Endothelial cell of hepatic sinusoid (primary cell): ENCODE measurements around the gene BOLA3.
"Not testable (repeated sequence)": the region's sequence is repeated elsewhere in the genome, so short reads cannot be mapped to it uniquely, and the experiment has no call there.

Experiments
- in situ Hi-C: cut with HindIII; loops from 2 replicates; pipeline ENCODE4 v1.10.0; 2017; ENCODE audit warnings: low sequenced_read_pairs

Gene BOLA3

DNA sequence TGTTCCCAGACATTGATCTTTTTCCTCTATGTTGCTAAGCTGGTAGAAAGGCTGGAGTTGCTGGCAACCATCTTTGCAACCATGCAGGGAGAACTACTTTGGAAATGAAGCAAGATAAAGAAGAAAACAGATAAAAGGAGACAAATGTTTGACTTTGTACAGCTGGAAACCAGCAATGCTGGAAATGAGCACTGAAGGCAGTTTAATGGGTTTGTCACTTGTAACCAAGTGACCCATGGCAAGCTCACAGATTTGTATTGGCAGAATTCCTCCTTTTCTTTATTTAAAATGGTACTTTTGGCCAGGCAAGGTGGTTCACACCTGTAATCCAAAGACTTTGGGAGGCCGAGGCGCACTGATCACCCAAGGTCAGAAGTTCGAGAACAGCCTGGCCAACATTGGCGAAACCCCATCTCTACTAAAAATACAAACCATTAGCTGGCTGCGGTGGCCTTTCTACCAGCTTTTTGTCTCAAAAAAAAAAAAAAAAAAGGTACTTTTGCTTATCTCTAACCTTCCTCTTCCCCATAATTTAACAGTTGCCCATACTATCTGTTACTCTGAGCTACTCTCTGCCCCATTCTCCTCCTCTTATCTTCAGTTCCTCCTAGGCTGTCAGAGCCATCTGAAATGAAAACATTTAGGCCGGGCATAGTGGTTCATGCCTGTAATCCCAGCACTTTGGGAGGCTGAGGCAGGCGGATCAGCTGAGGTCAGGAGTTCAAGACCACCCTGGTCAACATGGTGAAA is 2.0 kb upstream of the BOLA3 start:
- in situ Hi-C loops: no loop called here

DNA sequence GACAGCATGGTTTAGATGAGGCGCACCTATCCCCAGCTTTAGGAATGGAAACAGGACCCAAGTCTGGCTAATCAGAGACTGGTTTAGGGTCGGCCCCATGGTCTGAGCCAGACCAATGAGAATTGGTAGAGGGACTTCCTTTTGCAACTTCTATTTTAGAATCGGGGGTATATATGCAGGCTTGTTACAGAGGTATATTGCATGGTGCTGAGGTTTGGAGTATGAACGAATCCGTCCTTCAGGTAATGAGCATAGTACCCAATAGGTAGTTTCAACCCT is 1.5 kb upstream of the BOLA3 start:
- in situ Hi-C loops: no loop called here

DNA sequence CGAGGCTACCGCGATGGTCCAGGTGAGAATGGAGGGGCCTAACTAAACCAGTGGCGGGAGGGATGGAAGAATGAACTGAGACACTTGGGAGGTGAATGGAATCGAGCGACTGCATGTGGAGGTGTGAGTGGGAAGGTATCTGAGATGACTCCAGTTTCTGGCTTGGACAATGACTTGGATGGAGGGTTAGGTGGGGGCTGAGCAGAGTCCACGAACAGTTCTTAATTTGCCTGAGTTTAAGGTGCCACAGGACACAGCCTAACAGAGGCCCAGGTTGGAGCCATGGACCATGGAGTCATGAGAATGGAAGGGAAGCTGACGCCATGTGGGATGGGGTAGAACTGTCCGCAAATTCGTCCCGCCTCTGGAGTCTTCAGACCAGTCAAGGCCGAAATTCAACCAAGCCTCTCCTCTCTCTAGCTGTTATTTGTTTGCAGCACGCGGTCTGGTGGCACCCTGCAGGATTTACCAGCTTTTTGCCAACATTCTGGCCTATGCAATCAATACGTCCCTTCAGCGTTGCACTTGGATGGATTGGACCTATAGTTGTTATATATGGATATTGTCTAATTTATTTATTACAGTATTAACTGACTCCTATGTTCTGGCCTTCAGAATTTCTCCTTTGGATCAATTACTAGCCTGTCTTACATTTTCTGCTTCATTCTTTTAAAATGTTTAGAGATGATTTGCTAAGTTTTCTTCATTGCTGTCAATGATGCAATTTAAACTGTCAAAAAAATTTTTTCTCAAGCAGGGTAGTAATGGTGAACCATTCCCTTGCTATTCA is 940 bp upstream of the BOLA3 start:
- in situ Hi-C loops: no loop called here

DNA sequence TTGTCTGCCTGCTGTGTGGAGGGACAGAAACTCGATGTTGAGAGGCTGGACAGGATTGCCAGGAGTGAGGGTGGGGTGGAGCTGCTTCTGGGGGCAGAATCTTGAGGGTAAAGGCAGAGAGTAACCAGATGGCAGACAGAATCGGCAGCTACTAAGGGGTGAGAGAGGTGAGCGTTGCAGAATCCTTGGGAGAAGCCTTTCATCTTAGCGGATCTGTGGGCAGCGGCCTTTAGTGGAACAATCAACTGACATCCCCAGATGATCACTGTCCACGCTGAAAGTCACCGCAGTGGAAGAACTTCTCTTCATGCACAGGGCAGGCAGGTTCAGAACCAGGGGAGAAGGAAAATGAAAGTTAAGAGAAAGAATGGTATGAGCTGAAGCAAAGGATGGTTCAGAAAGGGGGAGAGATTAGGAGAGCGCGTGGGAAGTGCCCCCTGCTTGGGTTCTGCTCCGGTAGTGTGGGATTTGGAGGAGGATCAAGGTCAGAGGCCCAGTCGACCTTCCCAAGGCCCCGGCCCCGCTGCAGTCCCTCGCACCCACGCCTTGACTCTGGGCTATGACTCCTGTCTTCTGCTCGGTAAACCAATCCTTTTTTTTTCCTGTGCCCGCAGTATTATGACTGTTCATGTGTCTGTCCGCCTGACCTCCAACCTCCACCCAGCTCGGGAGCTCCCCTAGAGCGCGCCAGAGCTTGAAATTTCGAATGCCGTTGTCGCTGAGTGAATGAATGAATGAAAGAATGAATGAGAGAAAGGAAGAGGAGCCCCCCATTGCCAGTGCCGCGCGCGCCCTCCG is 584 bp downstream of the BOLA3 start:
- in situ Hi-C loops: no loop called here

- in situ Hi-C loops: no loop called here
These were observed 5.4 kb downstream of the BOLA3 start for GRCh38 chr2:74142340-74142739.

DNA sequence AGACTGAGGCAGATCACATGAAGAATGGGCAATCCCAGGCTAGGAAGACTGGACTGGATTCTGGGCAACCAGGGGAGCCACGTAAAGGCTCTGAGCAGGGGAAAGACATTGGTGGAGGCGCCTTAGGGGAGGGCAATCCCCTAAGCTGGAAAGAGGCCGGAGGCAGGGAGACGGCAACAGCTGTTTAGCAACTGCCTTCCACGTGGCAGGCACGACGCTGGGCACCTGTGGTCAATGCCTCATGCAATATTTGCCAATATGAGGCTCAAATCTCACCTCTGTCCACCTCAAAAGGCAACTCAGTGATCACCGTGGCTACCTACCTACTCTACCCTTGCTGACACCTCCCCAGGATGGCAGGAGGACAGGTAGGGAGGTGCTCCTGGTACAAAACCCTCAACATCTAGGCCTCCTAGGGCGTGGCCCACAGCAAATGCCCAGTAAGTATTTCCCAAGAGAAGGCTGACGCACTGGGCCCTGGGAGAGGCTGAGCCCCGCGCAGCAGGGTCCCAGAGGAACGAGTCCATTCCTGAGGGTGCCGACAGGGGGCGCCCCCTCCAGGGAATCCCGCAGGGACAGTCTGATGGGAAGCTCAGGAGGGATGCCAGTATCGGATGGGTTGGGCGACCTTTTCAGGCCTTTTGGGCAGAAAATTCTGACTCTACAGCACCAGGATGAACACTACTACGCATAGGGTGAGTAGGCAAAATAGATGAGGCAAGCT is 8.9 kb downstream of the BOLA3 start:
- in situ Hi-C loops: loop anchor here (5.0 kb wide), 1 partner anchor 276 kb away; no protein-coding TSS in a partner anchor

DNA sequence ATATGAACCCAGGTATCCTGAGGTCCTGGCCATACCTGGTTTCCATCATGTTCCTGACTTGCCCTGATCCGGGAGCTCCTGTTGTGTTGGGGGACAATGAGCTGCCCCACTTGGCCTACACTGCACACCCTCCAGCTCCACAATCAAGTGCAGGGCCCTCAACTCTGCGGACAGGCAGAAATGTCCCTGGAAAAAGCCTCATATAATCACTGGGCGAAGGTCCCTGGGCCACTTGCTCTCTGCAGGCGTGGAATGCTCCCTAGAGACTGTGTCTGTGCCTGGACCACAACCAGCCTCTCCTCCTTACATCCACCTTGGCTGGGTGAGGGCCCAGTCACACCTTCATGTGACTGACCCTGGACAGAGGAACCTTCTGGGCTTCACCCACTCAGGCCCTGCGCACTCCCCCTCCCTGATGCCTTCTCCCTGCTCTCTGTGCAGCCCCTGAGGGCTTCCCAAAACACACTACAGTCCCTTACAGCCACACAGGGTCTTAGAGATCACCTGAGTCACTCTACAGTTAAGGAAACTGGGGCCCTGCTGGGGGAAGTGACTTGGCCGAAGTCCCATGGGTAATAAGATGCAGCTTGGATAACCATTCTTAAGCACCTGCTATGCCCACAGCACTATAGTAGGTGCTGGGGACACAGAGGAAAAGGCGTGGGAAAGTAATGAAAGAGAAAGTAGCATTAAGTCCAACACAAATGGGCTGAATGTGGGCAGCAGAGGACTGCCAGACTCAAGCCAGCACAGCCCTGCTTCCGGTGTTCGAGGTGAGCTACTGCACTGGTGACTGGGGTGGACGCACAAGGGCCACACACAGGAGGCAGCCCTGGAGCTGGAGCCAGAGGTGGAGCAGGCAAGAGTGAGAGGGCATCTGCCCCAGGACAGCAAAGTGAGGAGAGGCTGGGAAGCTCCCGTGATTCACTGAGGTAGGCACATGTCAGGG is 9.8 kb downstream of the BOLA3 start:
- in situ Hi-C loops: loop anchor here (5.0 kb wide), 1 partner anchor 276 kb away; no protein-coding TSS in a partner anchor

DNA sequence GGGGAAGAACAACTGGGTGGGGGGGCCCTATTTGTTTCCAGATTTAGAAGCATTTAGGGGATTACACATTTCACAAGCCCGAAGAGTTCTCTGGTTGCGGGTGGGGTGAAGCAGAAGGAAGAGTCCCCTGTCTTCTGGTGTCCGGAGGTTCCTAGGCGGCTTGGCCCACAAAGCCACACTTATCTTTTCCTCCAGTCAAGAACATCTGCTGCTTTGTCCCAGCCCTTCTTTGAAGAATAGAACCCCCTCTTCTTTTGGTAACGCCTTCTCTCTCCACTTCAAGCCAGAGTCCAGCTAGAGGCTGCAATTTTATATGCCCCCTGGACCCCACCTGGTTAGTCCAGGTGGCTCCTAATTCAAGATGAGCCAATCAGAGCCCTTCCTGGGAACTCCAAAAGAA is 15.8 kb downstream of the BOLA3 start:
- in situ Hi-C loops: no loop called here

DNA sequence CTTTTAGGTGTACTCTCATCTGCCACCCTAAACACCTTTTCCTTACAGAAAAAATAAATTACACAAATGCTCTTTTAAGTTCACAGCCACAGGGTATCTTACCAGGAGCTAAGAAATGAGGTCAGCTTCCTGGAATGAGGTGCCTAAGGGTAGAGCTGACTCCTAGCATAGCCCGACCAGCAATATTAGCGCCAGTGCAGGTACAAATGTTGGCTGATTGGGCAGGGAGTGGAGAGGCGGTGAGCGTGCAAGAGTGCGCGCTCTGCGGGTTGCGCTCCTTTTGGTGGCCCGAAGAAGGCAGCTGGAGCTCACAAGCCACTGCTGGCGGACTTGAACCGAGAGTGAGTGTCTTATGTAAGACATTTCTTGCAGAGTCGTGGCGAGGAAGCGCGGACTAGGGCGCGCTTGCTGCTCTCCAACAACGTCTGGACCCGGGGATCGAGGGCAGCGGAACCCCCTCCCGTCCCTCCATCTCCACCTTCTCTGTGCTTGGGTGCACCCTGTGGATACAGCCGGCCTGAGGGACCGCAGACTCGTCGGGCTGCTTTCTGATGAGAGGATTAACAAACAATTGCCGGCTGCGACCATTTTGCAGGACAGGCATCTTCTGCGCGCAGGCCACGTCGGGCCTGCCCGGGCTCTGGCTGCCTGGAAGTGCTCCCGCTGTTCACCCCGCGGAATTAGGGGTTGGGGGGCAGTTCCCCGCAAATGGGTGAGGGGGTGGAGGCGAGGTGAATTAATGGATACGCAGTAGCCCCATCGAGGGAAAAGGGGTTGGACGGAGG is 17.3 kb downstream of the BOLA3 start:
- in situ Hi-C loops: no loop called here

DNA sequence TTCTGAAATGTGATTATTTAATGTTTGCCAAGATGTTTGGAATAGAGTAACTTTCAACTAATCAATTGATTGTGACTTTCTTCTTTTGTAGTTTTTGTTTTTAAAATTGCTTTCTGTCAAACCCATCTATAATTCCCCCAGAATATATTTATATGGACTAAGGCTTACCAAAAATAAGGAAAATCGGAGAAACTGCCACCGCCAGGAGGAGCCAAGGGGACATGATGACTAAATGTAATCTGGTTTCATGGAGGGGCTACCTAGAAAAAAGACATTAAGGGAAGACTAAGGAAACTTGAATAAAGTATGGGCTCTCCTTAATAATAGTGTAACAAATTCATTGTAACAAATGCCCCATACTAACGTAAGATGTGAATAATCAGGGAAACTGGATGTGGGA is 19.5 kb downstream of the BOLA3 start:
- in situ Hi-C loops: no loop called here

- in situ Hi-C loops: not testable (repeated sequence)
These were observed 23.8 kb downstream of the BOLA3 start for GRCh38 chr2:74123955-74124354.

- in situ Hi-C loops: not testable (repeated sequence)
These were observed 25.9 kb downstream of the BOLA3 start for GRCh38 chr2:74121846-74122245.

GRCh38 chr2:74119912-74120825 is 27.5 kb downstream of the BOLA3 start:
- in situ Hi-C loops: no loop called here

DNA sequence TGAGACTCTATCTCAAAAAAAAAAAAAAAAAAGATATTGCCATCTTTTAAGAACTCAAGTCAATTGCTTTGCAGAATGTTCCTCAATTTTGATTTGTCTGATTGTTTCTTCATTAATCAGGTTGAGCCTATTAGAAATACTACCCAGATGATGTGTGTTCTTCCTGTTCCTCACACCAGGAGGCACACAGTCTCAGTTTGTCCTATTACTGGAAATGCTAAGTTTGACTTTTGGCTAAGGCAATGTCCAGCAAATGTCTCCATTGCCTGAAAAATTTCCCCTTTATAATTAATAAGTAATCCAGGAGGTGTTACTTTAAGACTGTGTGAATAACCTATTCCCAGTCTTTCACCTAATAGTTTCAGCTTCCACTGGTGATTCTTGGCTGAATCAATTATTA is 28.4 kb downstream of the BOLA3 start:
- in situ Hi-C loops: no loop called here

- in situ Hi-C loops: no loop called here
These were observed 36.3 kb downstream of the BOLA3 start for GRCh38 chr2:74111380-74111779.

GRCh38 chr2:74110537-74110936 is 37.2 kb downstream of the BOLA3 start:
- in situ Hi-C loops: no loop called here

GRCh38 chr2:74109551-74109950 is 38.2 kb downstream of the BOLA3 start:
- in situ Hi-C loops: no loop called here

- in situ Hi-C loops: no loop called here
These were observed 40.6 kb downstream of the BOLA3 start for GRCh38 chr2:74107071-74107470.
